Measurements from ENCODE around the gene FAM199X. TPM values are rescaled to one million over a fixed set of nuclear protein-coding genes. Genes with fewer than 3 reads are reported as not detected.

FAM199X gene
- total RNA-seq (10 to 100 TPM; 14.1 to 15.0 TPM), total RNA-seq (51.8 to 53.1 reads per million in 2 donors)

GRCh38 chrX:104165894-104166734, at the start of gene FAM199X:
Gene FAM199X (plus strand): TSS chrX:104166453. CDS start chrX:104166786, 333 bp downstream.
- H3K9me3 ChIP-seq (ENCODE audit: control insufficient read depth, low read length, poor library complexity, severe bottlenecking) = no peaks in the 10 kb centered on the region
- Mint-ChIP-seq H3K27me3 (no peaks in the 10 kb centered on the region), H3K4me1 (peaks cover 25% of the 10 kb centered on the region), H3K27ac (peak within 1 kb of the TSS; percentile 92), H3K4me3 (peak within 1 kb of the TSS; percentile 86), H3K36me3 (ENCODE audit: low read depth) (peaks cover 2% of the 10 kb centered on the region)
- DNase-seq (peak; percentile 72 to 81 (median 80)), ATAC-seq (peak; percentile 99)

- no peak for DNase-seq
- H3K27ac Mint-ChIP-seq = peak overlapping the region; percentile 59
- ATAC-seq = no peak
- peaks cover 2% of the 10 kb centered on the region for H3K36me3 Mint-ChIP-seq (ENCODE audit: low read depth)
- H3K9me3 ChIP-seq (ENCODE audit: control insufficient read depth, low read length, poor library complexity, severe bottlenecking) = no peaks in the 10 kb centered on the region
- H3K4me3 Mint-ChIP-seq = no peak overlapping the region
- H3K4me1 Mint-ChIP-seq = peaks cover 10% of the 10 kb centered on the region
- no peaks in the 10 kb centered on the region for H3K27me3 Mint-ChIP-seq
Measured at GRCh38 chrX:104117759-104118158, 48.5 kb upstream of the FAM199X start.

GRCh38 chrX:104118765-104119164, 47.5 kb upstream of the FAM199X start:
- Mint-ChIP-seq H3K27ac (peak overlapping the region; percentile 84), H3K27me3 (no peaks in the 10 kb centered on the region), H3K36me3 (ENCODE audit: low read depth) (peaks cover 2% of the 10 kb centered on the region), H3K4me3 (no peak overlapping the region), H3K4me1 (peaks cover 14% of the 10 kb centered on the region)
- no peaks in the 10 kb centered on the region for H3K9me3 ChIP-seq (ENCODE audit: control insufficient read depth, low read length, poor library complexity, severe bottlenecking)
- DNase-seq = no peak
- ATAC-seq = no peak

GRCh38 chrX:104122829-104123228, 43.4 kb upstream of the FAM199X start:
- Mint-ChIP-seq H3K4me1 (peaks cover 19% of the 10 kb centered on the region), H3K27ac (peak overlapping the region; percentile 45), H3K36me3 (ENCODE audit: low read depth) (no peaks in the 10 kb centered on the region), H3K27me3 (no peaks in the 10 kb centered on the region), H3K4me3 (peak overlapping the region; percentile 63)
- no peak for DNase-seq
- no peaks in the 10 kb centered on the region for H3K9me3 ChIP-seq (ENCODE audit: control insufficient read depth, low read length, poor library complexity, severe bottlenecking)
- ATAC-seq = peak; percentile 76

GRCh38 chrX:104126856-104127255, 39.4 kb upstream of the FAM199X start:
- ATAC-seq (no peak), DNase-seq (no peak)
- peaks cover 4% of the 10 kb centered on the region for H3K36me3 Mint-ChIP-seq (ENCODE audit: low read depth)
- H3K27me3 Mint-ChIP-seq = no peaks in the 10 kb centered on the region
- no peaks in the 10 kb centered on the region for H3K9me3 ChIP-seq (ENCODE audit: control insufficient read depth, low read length, poor library complexity, severe bottlenecking)
- H3K27ac Mint-ChIP-seq = no peak overlapping the region
- no peak overlapping the region for H3K4me3 Mint-ChIP-seq
- H3K4me1 Mint-ChIP-seq = peaks cover 25% of the 10 kb centered on the region

GRCh38 chrX:104130808-104131207, 35.4 kb upstream of the FAM199X start:
- H3K9me3 ChIP-seq (ENCODE audit: control insufficient read depth, low read length, poor library complexity, severe bottlenecking) = no peaks in the 10 kb centered on the region
- no peaks in the 10 kb centered on the region for H3K27me3 Mint-ChIP-seq

GRCh38 chrX:104134583-104135261, 31.5 kb upstream of the FAM199X start:
- Mint-ChIP-seq H3K4me3 (no peak overlapping the region), H3K4me1 (peaks cover 23% of the 10 kb centered on the region), H3K27ac (no peak overlapping the region), H3K36me3 (ENCODE audit: low read depth) (peaks cover 4% of the 10 kb centered on the region), H3K27me3 (no peaks in the 10 kb centered on the region)
- ATAC-seq (no peak), DNase-seq (no peak)
- no peaks in the 10 kb centered on the region for H3K9me3 ChIP-seq (ENCODE audit: control insufficient read depth, low read length, poor library complexity, severe bottlenecking)

More at GRCh38 chrX:104130808-104131207, 35.4 kb upstream of the FAM199X start:
- Mint-ChIP-seq H3K36me3 (ENCODE audit: low read depth) (peaks cover 4% of the 10 kb centered on the region), H3K4me3 (no peak overlapping the region), H3K4me1 (peaks cover 19% of the 10 kb centered on the region), H3K27ac (peak overlapping the region; percentile 47)
- ATAC-seq = no peak
- no peak for DNase-seq

GRCh38 chrX:104135677-104136076, 30.6 kb upstream of the FAM199X start:
- H3K36me3 Mint-ChIP-seq (ENCODE audit: low read depth) = peaks cover under 1% of the 10 kb centered on the region
- no peaks in the 10 kb centered on the region for H3K9me3 ChIP-seq (ENCODE audit: control insufficient read depth, low read length, poor library complexity, severe bottlenecking)
- DNase-seq (no peak), ATAC-seq (no peak)
- H3K27me3 Mint-ChIP-seq = no peaks in the 10 kb centered on the region
- peaks cover 21% of the 10 kb centered on the region for H3K4me1 Mint-ChIP-seq
- H3K27ac Mint-ChIP-seq = peak overlapping the region; percentile 84
- H3K4me3 Mint-ChIP-seq = no peak overlapping the region

- H3K9me3 ChIP-seq (ENCODE audit: control insufficient read depth, low read length, poor library complexity, severe bottlenecking) = no peaks in the 10 kb centered on the region
- ATAC-seq = peak; percentile 71
- Mint-ChIP-seq H3K36me3 (ENCODE audit: low read depth) (no peaks in the 10 kb centered on the region), H3K27me3 (no peaks in the 10 kb centered on the region), H3K4me3 (no peak overlapping the region), H3K4me1 (peaks cover 21% of the 10 kb centered on the region), H3K27ac (no peak overlapping the region)
- DNase-seq = peak in 2 of 3 donors; percentile 17 to 18
Measured at GRCh38 chrX:104136241-104137019, 29.8 kb upstream of the FAM199X start.

GRCh38 chrX:104137496-104137895, 28.8 kb upstream of the FAM199X start:
- H3K36me3 Mint-ChIP-seq (ENCODE audit: low read depth) = no peaks in the 10 kb centered on the region
- H3K27me3 Mint-ChIP-seq = no peaks in the 10 kb centered on the region
- peak; percentile 62 for ATAC-seq
- H3K27ac Mint-ChIP-seq = no peak overlapping the region
- no peaks in the 10 kb centered on the region for H3K9me3 ChIP-seq (ENCODE audit: control insufficient read depth, low read length, poor library complexity, severe bottlenecking)
- H3K4me1 Mint-ChIP-seq = peaks cover 16% of the 10 kb centered on the region
- H3K4me3 Mint-ChIP-seq = no peak overlapping the region
- DNase-seq = no peak

- no peak overlapping the region for H3K27ac Mint-ChIP-seq
Measured at GRCh38 chrX:104141087-104141760, 25.0 kb upstream of the FAM199X start.

GRCh38 chrX:104151037-104151436, 15.2 kb upstream of the FAM199X start:
- ATAC-seq (no peak), DNase-seq (no peak)
- Mint-ChIP-seq H3K27me3 (no peaks in the 10 kb centered on the region), H3K36me3 (ENCODE audit: low read depth) (no peaks in the 10 kb centered on the region), H3K4me3 (no peak overlapping the region), H3K27ac (no peak overlapping the region), H3K4me1 (peaks cover 4% of the 10 kb centered on the region)
- H3K9me3 ChIP-seq (ENCODE audit: control insufficient read depth, low read length, poor library complexity, severe bottlenecking) = no peaks in the 10 kb centered on the region

More at GRCh38 chrX:104141087-104141760, 25.0 kb upstream of the FAM199X start:
- Mint-ChIP-seq H3K4me3 (no peak overlapping the region), H3K4me1 (peaks cover 16% of the 10 kb centered on the region), H3K27me3 (no peaks in the 10 kb centered on the region), H3K36me3 (ENCODE audit: low read depth) (peaks cover 2% of the 10 kb centered on the region)
- no peak for DNase-seq
- no peaks in the 10 kb centered on the region for H3K9me3 ChIP-seq (ENCODE audit: control insufficient read depth, low read length, poor library complexity, severe bottlenecking)
- no peak for ATAC-seq
